ENCODE data around the gene RENBP. TPM values are rescaled to one million over a fixed set of nuclear protein-coding genes. Genes with fewer than 3 reads are reported as not detected.

The RENBP gene
- total RNA-seq, 2 donors from 2014 or later: 12.0 to 17.5 TPM

DNA sequence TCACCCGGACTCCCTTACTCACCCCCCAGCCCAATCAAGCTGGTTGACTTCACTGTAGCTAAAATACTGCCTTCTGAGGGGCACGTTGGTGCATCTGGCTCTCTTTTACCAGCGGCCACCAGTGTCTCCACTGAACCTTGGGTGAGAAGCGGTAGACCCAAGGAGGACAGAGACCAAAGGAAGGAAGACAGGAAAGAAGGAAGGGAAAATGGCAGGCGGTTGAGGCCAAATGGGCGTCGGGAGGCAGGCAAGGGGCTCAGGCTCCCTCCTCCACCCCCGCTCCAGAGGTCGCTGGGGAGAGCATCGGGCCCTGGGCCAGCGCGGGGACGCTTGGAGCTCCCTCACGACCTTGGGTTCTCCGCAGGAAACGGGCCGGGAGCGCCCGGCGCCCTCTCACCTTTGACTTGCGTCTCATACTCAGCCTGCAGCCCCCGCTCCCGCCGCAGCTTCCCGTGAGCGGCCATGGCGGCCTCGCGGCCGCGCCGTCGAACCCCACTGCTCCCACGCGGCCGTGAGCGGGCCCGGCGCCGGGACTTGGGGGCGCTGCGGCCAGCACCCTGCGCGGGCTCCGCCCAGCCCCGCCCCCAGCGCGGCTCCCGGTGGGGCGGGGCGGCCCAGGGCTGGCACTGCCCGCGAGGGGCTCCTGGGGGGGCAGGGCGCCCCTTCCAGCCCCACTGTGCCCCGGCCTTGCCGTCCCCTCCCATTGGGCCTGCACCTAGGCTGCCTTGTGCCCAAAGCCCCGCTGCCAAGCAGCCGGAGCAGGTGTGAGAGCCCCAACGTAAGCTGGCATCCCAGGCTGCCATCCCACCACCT lies 18.5 kb downstream of the RENBP start, which contains the start of gene ARHGAP4:
ARHGAP4 (minus strand) TSS at position 526 of the 813 bp plus-strand sequence; CDS start at position 464, 62 bp downstream.
- peaks cover 64% of the 10 kb centered on the region for H3K9me3 Mint-ChIP-seq
- peak within 1 kb of the TSS; percentile 94 for H3K27ac ChIP-seq (ENCODE audit: low read depth, low read length)
- peak within 1 kb of the TSS; percentile 86 for H3K27ac Mint-ChIP-seq
- H3K9ac ChIP-seq (ENCODE audit: extremely low read depth, low read length, poor library complexity, severe bottlenecking): peak within 1 kb of the TSS; percentile 15
- H3K36me3 ChIP-seq (ENCODE audit: control insufficient read depth, insufficient read depth, low read length): no peaks in the 10 kb centered on the region
- 11 to 30% methylated on average over 2 to 59 of the region's 59 CpGs for WGBS, 2 experiments (ENCODE audit: insufficient coverage in 1 of 2, insufficient read length in 1 of 2)
- H3K9me3 ChIP-seq (ENCODE audit: control insufficient read depth, low read length): no peaks in the 10 kb centered on the region
- peak within 1 kb of the TSS; percentile 82 for H3K4me3 ChIP-seq (ENCODE audit: low read length)
- DNase-seq: no peak
- H3K36me3 Mint-ChIP-seq (ENCODE audit: low read depth): peaks cover 5% of the 10 kb centered on the region
- no peaks in the 10 kb centered on the region for H3K4me1 ChIP-seq (ENCODE audit: control insufficient read depth, insufficient read depth, low read length)
- peak within 1 kb of the TSS; percentile 71 for H3K4me3 Mint-ChIP-seq
- peaks cover 6% of the 10 kb centered on the region for H3K4me1 Mint-ChIP-seq
- H3K27me3 Mint-ChIP-seq (ENCODE audit: insufficient read depth): no peaks in the 10 kb centered on the region
- H3K27me3 ChIP-seq (ENCODE audit: control insufficient read depth, insufficient read depth, low read length, poor library complexity, severe bottlenecking): no peaks in the 10 kb centered on the region
- TF ChIP-seq, protein P1, sequence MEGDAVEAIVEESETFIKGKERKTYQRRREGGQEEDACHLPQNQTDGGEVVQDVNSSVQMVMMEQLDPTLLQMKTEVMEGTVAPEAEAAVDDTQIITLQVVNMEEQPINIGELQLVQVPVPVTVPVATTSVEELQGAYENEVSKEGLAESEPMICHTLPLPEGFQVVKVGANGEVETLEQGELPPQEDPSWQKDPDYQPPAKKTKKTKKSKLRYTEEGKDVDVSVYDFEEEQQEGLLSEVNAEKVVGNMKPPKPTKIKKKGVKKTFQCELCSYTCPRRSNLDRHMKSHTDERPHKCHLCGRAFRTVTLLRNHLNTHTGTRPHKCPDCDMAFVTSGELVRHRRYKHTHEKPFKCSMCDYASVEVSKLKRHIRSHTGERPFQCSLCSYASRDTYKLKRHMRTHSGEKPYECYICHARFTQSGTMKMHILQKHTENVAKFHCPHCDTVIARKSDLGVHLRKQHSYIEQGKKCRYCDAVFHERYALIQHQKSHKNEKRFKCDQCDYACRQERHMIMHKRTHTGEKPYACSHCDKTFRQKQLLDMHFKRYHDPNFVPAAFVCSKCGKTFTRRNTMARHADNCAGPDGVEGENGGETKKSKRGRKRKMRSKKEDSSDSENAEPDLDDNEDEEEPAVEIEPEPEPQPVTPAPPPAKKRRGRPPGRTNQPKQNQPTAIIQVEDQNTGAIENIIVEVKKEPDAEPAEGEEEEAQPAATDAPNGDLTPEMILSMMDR (conservative IDR thresholded peaks at IDR 0.05): no peak

DNA sequence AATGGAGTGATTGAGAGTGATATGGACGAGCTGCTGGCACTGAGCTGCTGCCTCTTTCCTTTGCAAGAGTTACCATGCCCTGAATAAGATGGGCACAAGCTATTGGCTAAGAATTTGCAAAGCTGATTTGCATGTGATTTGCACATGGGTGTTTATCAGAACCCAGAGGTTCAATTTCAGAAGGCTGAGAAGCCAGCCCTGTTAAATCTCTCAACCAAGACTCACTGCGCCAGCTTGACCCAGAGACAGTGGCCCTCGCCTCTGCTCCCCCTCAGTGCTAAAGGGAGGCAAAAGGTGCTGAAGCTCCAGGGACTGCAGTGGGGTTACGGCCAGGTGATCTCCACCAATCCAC lies 19.1 kb downstream of the RENBP start:
- H3K9ac ChIP-seq (ENCODE audit: extremely low read depth, low read length, poor library complexity, severe bottlenecking): no peak overlapping the region
- no peaks in the 10 kb centered on the region for H3K27me3 ChIP-seq (ENCODE audit: control insufficient read depth, insufficient read depth, low read length, poor library complexity, severe bottlenecking)
- Mint-ChIP-seq H3K9me3 (peaks cover 62% of the 10 kb centered on the region), H3K4me3 (peak overlapping the region; percentile 71), H3K27me3 (ENCODE audit: insufficient read depth) (no peaks in the 10 kb centered on the region), H3K27ac (peak overlapping the region; percentile 80), H3K4me1 (peaks cover 6% of the 10 kb centered on the region), H3K36me3 (ENCODE audit: low read depth) (peaks cover 5% of the 10 kb centered on the region)
- WGBS, 2 experiments (ENCODE audit: insufficient coverage in 1 of 2, insufficient read length in 1 of 2): 87% methylated on average over 3 of the region's 4 CpGs; no CpG with 5 or more reads in 1 of the 2 experiments
- no peaks in the 10 kb centered on the region for H3K9me3 ChIP-seq (ENCODE audit: control insufficient read depth, low read length)
- no peaks in the 10 kb centered on the region for H3K36me3 ChIP-seq (ENCODE audit: control insufficient read depth, insufficient read depth, low read length)
- H3K4me1 ChIP-seq (ENCODE audit: control insufficient read depth, insufficient read depth, low read length): no peaks in the 10 kb centered on the region
- H3K4me3 ChIP-seq (ENCODE audit: low read length): peak overlapping the region; percentile 78
- H3K27ac ChIP-seq (ENCODE audit: low read depth, low read length): no peak overlapping the region
- TF ChIP-seq, protein P1 (conservative IDR thresholded peaks at IDR 0.05): no peak
- DNase-seq: no peak

DNA sequence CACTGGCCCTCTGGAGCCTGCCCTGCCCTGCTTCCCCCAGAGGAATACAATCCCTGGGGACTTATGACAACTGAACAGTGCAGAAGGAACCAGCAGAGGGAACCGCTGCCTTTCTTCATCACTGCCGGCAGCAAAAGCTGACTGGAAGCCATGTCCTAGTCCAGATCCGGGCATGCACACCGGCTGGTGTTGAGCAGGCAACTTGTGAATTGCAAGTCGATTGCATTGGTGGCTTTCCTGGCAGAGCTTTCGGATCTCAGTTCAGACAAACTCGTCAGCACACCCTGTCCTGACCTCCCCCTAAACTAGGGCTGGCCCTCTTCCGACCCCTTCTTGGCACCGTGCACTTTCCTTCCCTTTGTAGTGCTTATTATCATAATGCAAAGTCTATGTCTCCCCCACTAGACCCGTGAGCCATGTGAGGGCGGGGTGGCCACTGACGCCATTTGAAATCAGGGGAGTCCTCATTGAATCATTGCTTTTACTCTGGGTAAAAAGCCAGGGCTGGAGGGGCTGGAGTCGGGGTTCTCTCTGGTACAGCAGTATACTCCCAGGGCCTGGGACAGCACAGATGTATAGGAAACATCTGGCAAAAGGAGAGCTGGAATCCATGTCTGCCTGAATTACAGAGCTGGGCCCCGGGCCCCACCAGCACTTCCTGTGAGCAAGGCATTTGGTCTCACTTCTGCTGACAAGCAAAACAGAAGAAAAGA lies 20.1 kb downstream of the RENBP start:
- Histone ChIP-seq H3K9me3 (ENCODE audit: control insufficient read depth, low read length) (no peaks in the 10 kb centered on the region), H3K4me3 (ENCODE audit: low read length) (no peak overlapping the region), H3K27me3 (ENCODE audit: control insufficient read depth, insufficient read depth, low read length, poor library complexity, severe bottlenecking) (no peaks in the 10 kb centered on the region), H3K36me3 (ENCODE audit: control insufficient read depth, insufficient read depth, low read length) (no peaks in the 10 kb centered on the region), H3K27ac (ENCODE audit: low read depth, low read length) (no peak overlapping the region), H3K9ac (ENCODE audit: extremely low read depth, low read length, poor library complexity, severe bottlenecking) (no peak overlapping the region), H3K4me1 (ENCODE audit: control insufficient read depth, insufficient read depth, low read length) (no peaks in the 10 kb centered on the region)
- H3K4me1 Mint-ChIP-seq: peaks cover 6% of the 10 kb centered on the region
- WGBS, 2 experiments (ENCODE audit: insufficient coverage in 1 of 2, insufficient read length in 1 of 2): 65 to 75% methylated on average over 8 to 14 of the region's 14 CpGs
- DNase-seq: no peak
- H3K9me3 Mint-ChIP-seq: peaks cover 67% of the 10 kb centered on the region
- peaks cover 9% of the 10 kb centered on the region for H3K36me3 Mint-ChIP-seq (ENCODE audit: low read depth)
- TF ChIP-seq, protein P1 (conservative IDR thresholded peaks at IDR 0.05): peak; percentile 47
- no peak overlapping the region for H3K27ac Mint-ChIP-seq
- peak overlapping the region; percentile 71 for H3K4me3 Mint-ChIP-seq
- no peaks in the 10 kb centered on the region for H3K27me3 Mint-ChIP-seq (ENCODE audit: insufficient read depth)
